Thoracic aorta (tissue), 2 donors: ENCODE results near the gene PLET1. TPM values are rescaled to one million over a fixed set of nuclear protein-coding genes. Genes with fewer than 3 reads are reported as not detected.

Experiments
- ATAC-seq: fragments of 150-250 bp; one replicate; pipeline ENCODE4 v1.8.0; 2017; ENCODE audit warnings: low read depth; ENCODE audit not compliant: insufficient number of reproducible peaks, low FRiP score
- DNase-seq: peaks from one replicate; pipeline ENCODE4 v3.0.0-alpha.2; 2020; ENCODE audit warnings: low spot score
- H3K27ac ChIP-seq, 2 donors: fragments of 200-600 bp; sonication (generic); 1 replicate in 1 of 2; 2 replicates in 1 of 2; pipeline ENCODE4 v1.5.1; 2016; ENCODE audit warnings: mild to moderate bottlenecking in 2 of 2, moderate library complexity in 2 of 2
- H3K27me3 ChIP-seq: fragments of 200-600 bp; sonication (generic); replicated peaks from 2 replicates; pipeline ENCODE4 v1.6.0; 2016; ENCODE audit warnings: mild to moderate bottlenecking; ENCODE audit not compliant: insufficient read depth
- H3K36me3 ChIP-seq: fragments of 200-600 bp; sonication (generic); one replicate; pipeline ENCODE4 v1.5.1; 2016
- H3K4me1 ChIP-seq, 2 donors: fragments of 200-600 bp; sonication (generic); 1 replicate in 1 of 2; 2 replicates in 1 of 2; pipeline versions ENCODE4 v1.5.1 to v1.6.0; 2016; ENCODE audit warnings: low read depth in 2 of 2, mild to moderate bottlenecking in 1 of 2; ENCODE audit not compliant: control insufficient read depth in 1 of 2
- H3K4me3 ChIP-seq: fragments of 200-600 bp; sonication (generic); 2 replicates; pipeline ENCODE4 v1.5.1; 2016; ENCODE audit warnings: mild to moderate bottlenecking
- H3K9me3 ChIP-seq: fragments of 200-600 bp; sonication (generic); 2 replicates; pipeline ENCODE4 v1.5.1; 2016
- CTCF ChIP-seq: fragments of 200-600 bp; sonication (generic); IDR thresholded peaks from one replicate; pipeline ENCODE4 v1.5.1; 2019; ENCODE audit warnings: antibody characterized with exemption
- total RNA-seq, 2 donors: library from RNA; depleted of rRNA; stranded (reverse); fragments of >200 nt; gene quantifications; one replicate each; pipeline versions ENCODE4 v1.1.0 to v1.2.3, GENCODE V29; 2016

Gene PLET1
- total RNA-seq, 2 donors from 2014 or later, result not detected

- TF ChIP-seq CTCF, result no peak
- H3K9me3 ChIP-seq, result no peaks in the 10 kb centered on the region
- H3K4me3 ChIP-seq, result no peak overlapping the region
- no peak overlapping the region for H3K27ac ChIP-seq
- no peaks in the 10 kb centered on the region for H3K27me3 ChIP-seq
- H3K36me3 ChIP-seq, result no peaks in the 10 kb centered on the region
- H3K4me1 ChIP-seq, result no peaks in the 10 kb centered on the region
- DNase-seq (no peak), ATAC-seq (no peak)
These were observed 46.9 kb downstream of the PLET1 start for GRCh38 chr11:112213753-112214152.

GRCh38 chr11:112212710-112213109 is 48.0 kb downstream of the PLET1 start:
- H3K9me3 ChIP-seq, result no peaks in the 10 kb centered on the region
- no peaks in the 10 kb centered on the region for H3K36me3 ChIP-seq
- no peaks in the 10 kb centered on the region for H3K27me3 ChIP-seq
- DNase-seq (no peak), ATAC-seq (no peak)
- no peak for TF ChIP-seq CTCF
- no peak overlapping the region for H3K4me3 ChIP-seq
- no peak overlapping the region for H3K27ac ChIP-seq
- H3K4me1 ChIP-seq, result no peaks in the 10 kb centered on the region

- ATAC-seq, result no peak
- H3K9me3 ChIP-seq, result no peaks in the 10 kb centered on the region
These were observed 48.4 kb downstream of the PLET1 start for GRCh38 chr11:112212290-112212689.

GRCh38 chr11:112211536-112211935 is 49.1 kb downstream of the PLET1 start:
- no peak overlapping the region for H3K4me3 ChIP-seq
- no peaks in the 10 kb centered on the region for H3K9me3 ChIP-seq
- H3K4me1 ChIP-seq, result no peaks in the 10 kb centered on the region
- no peak overlapping the region for H3K27ac ChIP-seq
- ATAC-seq (no peak), DNase-seq (no peak)
- no peak for TF ChIP-seq CTCF
- H3K27me3 ChIP-seq, result no peaks in the 10 kb centered on the region
- H3K36me3 ChIP-seq, result no peaks in the 10 kb centered on the region

More at GRCh38 chr11:112212290-112212689, 48.4 kb downstream of the PLET1 start:
- H3K36me3 ChIP-seq, result no peaks in the 10 kb centered on the region
- no peaks in the 10 kb centered on the region for H3K27me3 ChIP-seq
- H3K4me1 ChIP-seq, result no peaks in the 10 kb centered on the region
- H3K27ac ChIP-seq, result no peak overlapping the region
- H3K4me3 ChIP-seq, result no peak overlapping the region
- no peak for TF ChIP-seq CTCF
- no peak for DNase-seq

- no peaks in the 10 kb centered on the region for H3K4me1 ChIP-seq
These were observed 49.8 kb downstream of the PLET1 start for GRCh38 chr11:112210890-112211289.

More at GRCh38 chr11:112210890-112211289, 49.8 kb downstream of the PLET1 start:
- H3K36me3 ChIP-seq, result no peaks in the 10 kb centered on the region
- no peak for ATAC-seq
- DNase-seq, result no peak
- no peak for TF ChIP-seq CTCF
- no peaks in the 10 kb centered on the region for H3K27me3 ChIP-seq
- no peaks in the 10 kb centered on the region for H3K9me3 ChIP-seq
- no peak overlapping the region for H3K4me3 ChIP-seq
- no peak overlapping the region for H3K27ac ChIP-seq
